GM21529 (cell line): ENCODE measurements around the gene JADE2.
"Not testable (repeated sequence)": the region's sequence is repeated elsewhere in the genome, so short reads cannot be mapped to it uniquely, and the experiment has no call there.

Experiments used
- ATAC-seq: cut with Tn5 transposase; IDR thresholded peaks from one replicate; pipeline ENCODE4 v1.9.1; 2021; ENCODE audit not compliant: unreplicated experiment

JADE2 gene

GRCh38 chr5:134550271-134551214, 25.1 kb downstream of the JADE2 start:
- peak; percentile 32 for ATAC-seq

DNA sequence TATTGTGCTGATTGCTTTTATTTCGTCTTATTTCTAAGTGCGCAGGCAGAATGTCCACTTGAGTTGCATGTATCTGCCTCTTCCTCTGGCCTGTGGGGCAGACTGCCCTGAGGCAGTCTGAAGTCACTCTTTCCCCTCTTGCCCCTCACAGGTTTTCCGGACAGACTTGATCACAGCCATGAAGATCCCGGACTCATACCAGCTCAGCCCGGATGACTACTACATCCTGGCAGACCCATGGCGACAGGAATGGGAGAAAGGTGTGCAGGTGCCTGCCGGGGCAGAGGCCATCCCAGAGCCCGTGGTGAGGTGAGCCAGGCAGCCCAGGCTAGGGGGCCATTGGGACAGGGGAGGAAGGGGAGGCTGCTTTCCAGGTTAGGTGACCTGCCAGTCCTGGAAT, 26.4 kb downstream of the JADE2 start:
- no peak for ATAC-seq

GRCh38 chr5:134552301-134552700, 26.8 kb downstream of the JADE2 start:
- ATAC-seq, result no peak

- not testable (repeated sequence) for ATAC-seq
Measured at GRCh38 chr5:134552716-134553115, 27.2 kb downstream of the JADE2 start.

DNA sequence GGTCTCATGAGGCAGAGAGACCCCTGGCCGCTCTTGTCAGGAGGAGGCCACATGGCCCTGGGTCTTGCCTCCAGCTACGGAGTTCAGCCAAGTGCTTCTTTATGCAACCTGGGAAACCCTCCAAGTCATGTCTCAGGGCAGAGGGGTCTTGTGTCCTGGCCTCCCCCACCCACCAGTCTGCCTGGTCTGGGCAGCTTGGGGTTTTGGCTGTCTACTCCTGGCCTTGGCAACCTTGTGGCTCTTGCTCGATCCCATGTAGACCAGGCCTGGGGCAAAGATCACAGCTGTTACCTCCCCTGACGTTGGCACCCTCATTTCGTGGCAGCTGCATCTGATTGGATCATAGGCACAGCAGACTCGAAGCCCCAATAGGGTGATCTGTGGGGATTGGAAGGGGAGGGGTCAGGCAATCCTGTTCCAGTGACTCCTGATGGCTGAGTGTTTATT, 28.4 kb downstream of the JADE2 start:
- no peak for ATAC-seq

- ATAC-seq, result peak; percentile 46
Measured at GRCh38 chr5:134554319-134555222, 29.1 kb downstream of the JADE2 start.

- ATAC-seq, result no peak
Measured at GRCh38 chr5:134555223-134555889, 29.9 kb downstream of the JADE2 start.

GRCh38 chr5:134555890-134556311, 30.4 kb downstream of the JADE2 start:
- peak; percentile 33 for ATAC-seq

DNA sequence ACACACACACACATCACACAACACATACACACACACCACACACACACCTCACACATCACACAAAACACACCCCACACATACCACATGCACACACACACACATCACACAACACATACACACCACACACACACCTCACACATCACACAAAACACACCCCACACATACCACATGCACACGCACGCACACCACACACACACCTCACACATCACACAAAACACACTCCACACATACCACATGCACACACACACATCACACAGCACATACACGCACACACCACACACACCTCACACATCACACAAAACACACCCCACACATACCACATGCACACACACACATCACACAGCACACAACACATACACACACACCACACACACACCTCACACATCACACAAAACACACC, 31.1 kb downstream of the JADE2 start:
- ATAC-seq, result not testable (repeated sequence)

DNA sequence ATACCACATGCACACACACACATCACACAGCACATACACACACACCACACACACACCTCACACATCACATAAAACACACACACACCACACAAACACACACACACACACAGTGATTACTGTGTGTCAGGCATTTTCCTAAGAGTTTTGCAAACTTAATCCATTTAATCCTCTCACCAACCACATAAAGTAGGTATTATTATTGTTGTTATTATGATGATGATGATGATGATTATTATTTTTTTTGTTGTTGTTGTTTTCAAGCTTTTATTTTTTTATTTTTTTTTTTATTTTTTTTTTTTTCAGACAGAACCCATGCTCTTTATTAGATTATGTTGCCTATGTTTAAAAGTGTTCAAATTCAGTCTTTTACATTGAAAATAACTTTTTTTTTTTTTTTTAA, 31.5 kb downstream of the JADE2 start:
- no peak for ATAC-seq

- no peak for ATAC-seq
Measured at GRCh38 chr5:134559672-134560071, 34.2 kb downstream of the JADE2 start.

DNA sequence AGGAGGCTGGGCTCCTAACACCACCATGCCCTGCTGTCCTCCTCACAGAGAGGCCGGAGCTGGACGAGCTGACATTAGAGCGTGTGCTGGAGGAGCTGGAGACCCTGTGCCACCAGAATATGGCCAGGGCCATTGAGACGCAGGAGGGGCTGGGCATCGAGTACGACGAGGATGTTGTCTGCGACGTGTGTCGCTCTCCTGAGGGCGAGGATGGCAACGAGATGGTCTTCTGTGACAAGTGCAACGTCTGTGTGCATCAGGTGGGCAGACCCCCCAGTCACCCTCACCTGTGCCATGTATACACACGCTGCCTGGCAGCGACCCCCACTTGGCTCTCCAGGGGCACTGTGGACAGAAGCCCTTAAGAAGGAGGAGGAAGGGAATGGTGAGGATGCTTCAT, 35.2 kb downstream of the JADE2 start:
- no peak for ATAC-seq

GRCh38 chr5:134561871-134562296, 36.4 kb downstream of the JADE2 start:
- no peak for ATAC-seq

DNA sequence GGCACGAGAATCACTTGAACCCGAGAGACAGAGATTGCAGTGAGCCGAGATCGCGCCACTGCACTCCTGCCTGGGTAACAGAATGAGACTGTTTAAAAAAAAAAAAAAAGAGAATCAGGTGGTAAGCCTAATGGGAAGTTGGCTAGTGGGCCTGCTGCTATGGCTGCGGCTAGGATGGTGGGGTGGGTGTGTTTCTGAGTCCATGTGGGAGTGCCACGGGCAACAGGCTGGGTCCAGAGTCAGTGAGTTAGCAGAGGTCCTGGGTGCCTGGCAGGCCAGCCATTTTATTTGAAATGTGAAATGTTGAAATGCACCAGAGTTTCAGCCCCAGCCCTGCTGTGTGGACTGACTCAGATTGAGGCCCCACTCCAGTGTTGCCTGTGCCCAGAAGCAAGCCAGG, 37.8 kb downstream of the JADE2 start:
- no peak for ATAC-seq

DNA sequence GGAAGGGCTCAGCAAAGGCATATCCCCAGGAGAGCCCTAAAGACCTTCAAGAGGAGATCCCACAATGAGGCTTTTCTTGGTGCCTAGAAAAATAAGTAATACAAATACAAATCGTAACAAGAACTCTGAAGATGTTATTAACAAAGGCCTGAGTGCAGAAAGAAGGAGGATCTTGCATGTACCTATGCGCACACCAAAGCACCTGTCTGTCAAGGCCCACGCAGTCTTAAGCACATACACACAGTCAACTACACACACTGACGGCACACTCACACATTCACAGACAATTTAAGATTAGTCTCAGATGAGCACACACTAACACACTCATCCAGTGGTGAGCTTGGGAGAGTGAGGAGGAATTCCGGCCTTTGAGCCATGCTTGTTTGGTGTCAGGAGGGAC, 38.5 kb downstream of the JADE2 start:
- no peak for ATAC-seq

DNA sequence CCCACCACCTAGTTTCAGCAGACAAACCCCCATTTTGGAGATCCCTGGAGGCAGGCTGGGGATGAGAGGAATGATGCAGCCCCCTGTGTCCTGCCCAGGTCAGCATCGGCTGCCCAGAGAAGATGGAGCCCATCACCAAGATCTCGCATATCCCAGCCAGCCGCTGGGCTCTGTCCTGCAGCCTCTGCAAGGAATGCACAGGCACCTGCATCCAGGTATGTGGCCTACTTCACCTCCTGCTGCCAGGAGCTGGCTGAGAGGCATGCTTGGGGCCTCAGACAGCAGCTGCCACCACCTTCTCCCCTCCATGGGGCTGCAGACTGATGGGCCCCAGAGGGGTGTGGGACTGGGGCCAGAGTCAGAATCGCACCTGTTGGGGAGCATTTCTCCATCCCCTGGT, 38.9 kb downstream of the JADE2 start:
- no peak for ATAC-seq

DNA sequence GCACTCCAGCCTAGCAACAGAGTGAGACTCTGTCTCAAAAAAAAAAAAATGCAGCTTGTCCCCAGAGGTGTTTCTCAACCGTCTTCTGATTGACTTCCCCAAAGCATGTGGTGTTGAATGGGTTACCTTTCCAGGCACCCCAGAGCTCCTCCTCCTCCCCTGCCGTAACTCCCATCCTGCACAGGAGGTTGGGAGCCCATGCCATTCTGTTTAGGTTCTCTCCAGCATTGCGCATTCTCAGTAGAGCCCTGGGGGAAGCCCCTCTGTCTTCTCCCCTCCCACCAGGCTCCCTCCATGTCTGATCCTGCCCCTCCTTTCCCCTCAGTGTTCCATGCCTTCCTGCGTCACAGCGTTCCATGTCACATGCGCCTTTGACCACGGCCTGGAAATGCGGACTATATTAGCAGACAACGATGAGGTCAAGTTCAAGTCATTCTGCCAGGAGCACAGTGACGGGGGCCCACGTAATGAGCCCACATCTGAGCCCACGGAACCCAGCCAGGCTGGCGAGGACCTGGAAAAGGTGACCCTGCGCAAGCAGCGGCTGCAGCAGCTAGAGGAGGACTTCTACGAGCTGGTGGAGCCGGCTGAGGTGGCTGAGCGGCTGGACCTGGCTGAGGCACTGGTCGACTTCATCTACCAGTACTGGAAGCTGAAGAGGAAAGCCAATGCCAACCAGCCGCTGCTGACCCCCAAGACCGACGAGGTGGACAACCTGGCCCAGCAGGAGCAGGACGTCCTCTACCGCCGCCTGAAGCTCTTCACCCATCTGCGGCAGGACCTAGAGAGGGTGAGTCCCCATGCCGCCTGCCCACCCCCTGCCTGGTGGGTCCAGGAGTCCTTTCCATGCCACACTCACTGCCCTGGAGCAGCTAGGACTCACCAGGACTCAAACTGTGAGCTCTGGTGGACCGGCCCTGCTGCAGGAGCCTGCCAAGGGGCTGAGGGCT, 40.6 kb downstream of the JADE2 start:
- ATAC-seq, result no peak

GRCh38 chr5:134566741-134567221, 41.3 kb downstream of the JADE2 start:
- ATAC-seq, result no peak

GRCh38 chr5:134567641-134568336, 42.3 kb downstream of the JADE2 start:
- no peak for ATAC-seq
